Breast epithelium (tissue), 3 donors: ENCODE data around the gene TNFAIP1.

Experiments
- CTCF ChIP-seq, 3 donors: fragments of 450-650 bp; IDR thresholded peaks; one replicate each; pipeline ENCODE4 v1.5.1; 2016 to 2017; ENCODE audit warnings: antibody characterized with exemption in 3 of 3, mild to moderate bottlenecking in 3 of 3, moderate library complexity in 3 of 3
- POLR2AphosphoS5 ChIP-seq, 3 donors: sonication (generic); formaldehyde crosslinking; IDR thresholded peaks; one replicate each; pipeline ENCODE4 v1.6.1; 2017; ENCODE audit warnings: antibody characterized with exemption in 3 of 3

- TF ChIP-seq POLR2AphosphoS5 (IDR thresholded peaks at IDR 0.05) (no peak), CTCF (IDR thresholded peaks at IDR 0.05) (no peak)
These were observed 2.3 kb upstream of the TNFAIP1 start for GRCh38 chr17:28333083-28333746.
